Measurements from ENCODE around the gene SORCS2.

Gene SORCS2

DNA sequence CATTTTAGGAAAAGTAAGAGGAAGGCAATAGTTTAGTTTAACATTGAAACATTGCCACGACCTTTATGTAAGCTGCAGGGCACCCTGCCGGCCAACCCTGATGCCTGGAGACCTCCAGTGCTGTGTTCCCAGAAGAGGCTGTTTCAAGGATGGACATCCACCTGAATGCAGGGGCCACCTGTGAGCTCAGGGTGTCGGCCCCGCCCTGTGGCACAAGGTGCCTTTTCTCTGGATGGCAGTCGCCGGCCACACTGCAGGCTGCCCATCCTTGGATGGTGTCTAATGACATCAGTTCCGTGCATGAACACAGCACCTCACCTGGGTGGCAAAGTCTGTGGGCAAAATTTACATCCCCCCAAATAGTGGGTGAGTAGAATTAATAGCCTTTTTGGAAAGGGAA, 567.3 kb downstream of the SORCS2 start:
- no peaks in the 10 kb centered on the region for H4K20me1 ChIP-seq (ENCODE audit: insufficient read depth, low read length)
- H2AFZ ChIP-seq (ENCODE audit: low read length): no peak overlapping the region
- H3K9me2 ChIP-seq (ENCODE audit: low read depth, low read length): no peaks in the 10 kb centered on the region
- H3F3A ChIP-seq (ENCODE audit: insufficient read depth, low read length): no peaks in the 10 kb centered on the region
- H3K4me2 ChIP-seq (ENCODE audit: low read length): peak overlapping the region; percentile 50
- H3K27me3 ChIP-seq (ENCODE audit: insufficient read depth, low read length): no peaks in the 10 kb centered on the region
- H3K36me3 ChIP-seq (ENCODE audit: insufficient read depth, low read length): no peaks in the 10 kb centered on the region
- H3K9me3 ChIP-seq (ENCODE audit: low read length): no peaks in the 10 kb centered on the region
- no peak overlapping the region for H3K27ac ChIP-seq (ENCODE audit: low read depth, low read length, poor library complexity, severe bottlenecking)
- H3K79me2 ChIP-seq (ENCODE audit: insufficient read depth, low read length): no peaks in the 10 kb centered on the region
- TF ChIP-seq EZH2 (IDR thresholded peaks at IDR 0.05; ENCODE audit: borderline replicate concordance, low read length): no peak
- no peak for TF ChIP-seq CTCF (IDR thresholded peaks at IDR 0.05; ENCODE audit: low read length)
- H3K9ac ChIP-seq (ENCODE audit: low read length): no peak overlapping the region
- H3K4me3 ChIP-seq (ENCODE audit: low read depth, low read length, poor library complexity, severe bottlenecking): no peak overlapping the region
- H3K4me1 ChIP-seq (ENCODE audit: insufficient read depth, low read length, severe bottlenecking): peaks cover 7% of the 10 kb centered on the region

- Histone ChIP-seq H2AFZ (ENCODE audit: low read length) (no peak overlapping the region), H3K79me2 (ENCODE audit: insufficient read depth, low read length) (no peaks in the 10 kb centered on the region), H3K4me2 (ENCODE audit: low read length) (no peak overlapping the region), H3K27ac (ENCODE audit: low read depth, low read length, poor library complexity, severe bottlenecking) (no peak overlapping the region), H3K9ac (ENCODE audit: low read length) (no peak overlapping the region), H3K9me2 (ENCODE audit: low read depth, low read length) (no peaks in the 10 kb centered on the region), H3K4me3 (ENCODE audit: low read depth, low read length, poor library complexity, severe bottlenecking) (no peak overlapping the region), H3K9me3 (ENCODE audit: low read length) (no peaks in the 10 kb centered on the region), H3F3A (ENCODE audit: insufficient read depth, low read length) (no peaks in the 10 kb centered on the region), H3K4me1 (ENCODE audit: insufficient read depth, low read length, severe bottlenecking) (peaks cover 7% of the 10 kb centered on the region), H3K27me3 (ENCODE audit: insufficient read depth, low read length) (no peaks in the 10 kb centered on the region), H3K36me3 (ENCODE audit: insufficient read depth, low read length) (no peaks in the 10 kb centered on the region), H4K20me1 (ENCODE audit: insufficient read depth, low read length) (no peaks in the 10 kb centered on the region)
- no peak for TF ChIP-seq CTCF (IDR thresholded peaks at IDR 0.05; ENCODE audit: low read length)
- TF ChIP-seq EZH2 (IDR thresholded peaks at IDR 0.05; ENCODE audit: borderline replicate concordance, low read length): no peak
Observed at GRCh38 chr4:7760228-7760627, 567.9 kb downstream of the SORCS2 start.

DNA sequence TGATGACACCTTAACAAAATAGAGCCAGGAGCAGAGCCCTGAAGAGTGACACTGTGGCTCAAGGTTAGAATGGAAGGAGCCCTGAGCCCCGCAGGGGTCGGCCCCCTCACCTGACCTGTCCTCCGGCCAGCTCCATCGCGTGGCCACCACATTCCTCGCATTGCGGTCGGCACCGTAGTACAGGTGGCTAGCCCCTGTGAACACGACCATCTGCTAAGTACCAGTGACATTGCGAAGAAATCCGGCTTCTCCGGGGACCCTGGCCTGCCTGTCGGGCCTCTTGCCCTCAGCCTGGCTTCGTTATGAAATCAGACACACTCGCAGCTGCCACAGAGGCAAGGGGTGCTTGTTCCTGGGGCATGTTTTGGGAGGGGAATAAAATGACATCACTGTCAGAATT, 568.4 kb downstream of the SORCS2 start:
- TF ChIP-seq CTCF (IDR thresholded peaks at IDR 0.05; ENCODE audit: low read length) (no peak), EZH2 (IDR thresholded peaks at IDR 0.05; ENCODE audit: borderline replicate concordance, low read length) (no peak)
- H3K79me2 ChIP-seq (ENCODE audit: insufficient read depth, low read length): no peaks in the 10 kb centered on the region

More for the DNA sequence above, 568.4 kb downstream of the SORCS2 start:
- no peak overlapping the region for H3K4me3 ChIP-seq (ENCODE audit: low read depth, low read length, poor library complexity, severe bottlenecking)
- no peaks in the 10 kb centered on the region for H3K9me2 ChIP-seq (ENCODE audit: low read depth, low read length)
- H3K36me3 ChIP-seq (ENCODE audit: insufficient read depth, low read length): no peaks in the 10 kb centered on the region
- no peak overlapping the region for H3K27ac ChIP-seq (ENCODE audit: low read depth, low read length, poor library complexity, severe bottlenecking)
- H3K4me1 ChIP-seq (ENCODE audit: insufficient read depth, low read length, severe bottlenecking): peaks cover 7% of the 10 kb centered on the region
- H3F3A ChIP-seq (ENCODE audit: insufficient read depth, low read length): no peaks in the 10 kb centered on the region
- no peak overlapping the region for H2AFZ ChIP-seq (ENCODE audit: low read length)
- H3K9me3 ChIP-seq (ENCODE audit: low read length): no peaks in the 10 kb centered on the region
- H3K27me3 ChIP-seq (ENCODE audit: insufficient read depth, low read length): no peaks in the 10 kb centered on the region
- no peaks in the 10 kb centered on the region for H4K20me1 ChIP-seq (ENCODE audit: insufficient read depth, low read length)
- H3K4me2 ChIP-seq (ENCODE audit: low read length): no peak overlapping the region
- H3K9ac ChIP-seq (ENCODE audit: low read length): no peak overlapping the region

Data from OCI-LY1 (cell line).